Measurements from ENCODE around the gene ABHD17C. TPM values are rescaled to one million over a fixed set of nuclear protein-coding genes. Genes with fewer than 3 reads are reported as not detected.
"Not testable (repeated sequence)": the region's sequence is repeated elsewhere in the genome, so short reads cannot be mapped to it uniquely, and the experiment has no call there.

ABHD17C gene
- total RNA-seq, 1 donor from 2014 or later, result 5.0 TPM

DNA sequence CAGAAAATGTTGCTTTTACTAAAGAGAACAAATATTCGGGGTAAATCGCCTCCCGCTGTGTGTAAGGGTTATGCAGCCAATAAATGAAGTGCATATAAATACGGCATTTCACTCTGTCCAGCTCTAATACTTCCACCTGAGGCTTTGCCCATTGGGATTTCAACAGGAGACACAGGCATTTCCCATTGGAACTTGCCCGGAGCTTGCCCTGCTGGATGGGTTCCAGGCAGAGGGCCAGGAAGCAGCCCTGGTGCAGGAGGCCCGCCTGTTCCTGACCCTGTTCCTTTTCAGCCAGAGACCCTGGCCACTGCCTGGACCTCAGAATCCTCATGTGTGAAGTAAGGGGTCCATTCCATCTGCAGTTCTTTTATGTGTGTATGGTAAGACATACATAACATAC lies 66.6 kb downstream of the ABHD17C start:
- no peak for DNase-seq (ENCODE audit: low spot score)

GRCh38 chr15:80763235-80763634 lies 68.1 kb downstream of the ABHD17C start:
- not testable (repeated sequence) for DNase-seq (ENCODE audit: low spot score)

DNA sequence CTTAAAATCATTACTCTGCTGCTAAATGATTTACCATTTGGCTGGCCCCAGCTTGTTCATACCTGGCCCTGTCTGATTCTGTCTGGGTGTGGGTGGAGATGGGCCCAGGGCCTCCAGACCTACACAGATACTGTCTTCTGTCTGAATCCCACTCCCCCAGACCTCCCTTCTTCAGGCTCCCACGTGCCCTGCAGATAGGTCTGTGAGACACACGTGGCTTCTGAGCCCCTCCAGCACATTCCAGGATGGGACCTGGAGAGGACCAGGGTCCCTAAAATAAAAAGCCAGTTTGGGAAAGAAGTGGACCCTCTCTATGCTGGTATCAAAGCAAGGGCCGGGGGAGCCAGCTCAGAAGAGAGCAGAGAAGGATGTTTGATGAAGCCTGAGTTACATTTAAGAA lies 69.4 kb downstream of the ABHD17C start:
- no peak for DNase-seq (ENCODE audit: low spot score)

- no peak for DNase-seq (ENCODE audit: low spot score)
These were observed 71.2 kb downstream of the ABHD17C start for GRCh38 chr15:80766275-80766674.

GRCh38 chr15:80768158-80768557 lies 73.0 kb downstream of the ABHD17C start:
- no peak for DNase-seq (ENCODE audit: low spot score)

- no peak for DNase-seq (ENCODE audit: low spot score)
These were observed 74.2 kb downstream of the ABHD17C start for GRCh38 chr15:80769153-80769828.

DNA sequence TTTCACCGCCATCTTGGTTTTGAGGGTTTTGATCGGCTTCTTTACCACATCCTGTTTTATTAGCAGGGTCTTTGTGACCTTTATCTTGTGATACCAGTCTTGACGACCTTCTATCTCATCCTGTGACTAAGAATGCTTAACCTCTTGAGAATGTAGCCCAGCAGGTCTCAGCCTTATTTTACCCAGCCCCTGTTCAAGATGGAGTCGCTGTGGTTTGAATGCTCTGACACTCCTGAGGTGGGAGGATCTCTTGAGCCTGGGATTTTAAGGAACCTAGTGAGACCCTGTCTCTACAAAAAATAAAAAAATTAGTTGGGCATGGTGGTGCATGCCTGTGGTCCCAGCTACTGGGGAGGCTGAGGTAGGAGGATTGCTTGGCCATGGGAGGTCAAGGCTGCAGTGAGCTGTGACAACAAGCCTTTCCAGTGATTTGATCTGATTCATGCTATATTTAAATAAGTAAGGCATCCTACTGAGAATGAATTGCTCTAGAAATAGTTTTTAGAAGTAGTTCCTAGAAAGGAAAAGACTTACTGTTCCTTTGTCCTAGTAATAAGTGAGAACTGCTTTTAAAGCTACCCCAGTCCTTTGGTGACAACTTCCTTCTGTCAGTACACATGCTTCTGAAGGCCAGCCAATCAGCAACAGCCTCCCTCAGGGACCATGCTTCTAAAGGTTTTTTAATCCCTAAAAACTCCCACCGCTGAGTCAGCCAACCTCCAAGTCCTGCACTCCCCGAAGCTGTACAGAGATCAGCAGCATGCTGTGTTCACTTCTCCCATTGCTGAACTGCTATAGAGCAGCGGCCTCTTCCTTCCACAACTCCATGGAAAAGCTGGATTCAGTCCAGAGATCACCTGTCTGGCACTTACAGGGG lies 75.0 kb downstream of the ABHD17C start:
- no peak for DNase-seq (ENCODE audit: low spot score)

GRCh38 chr15:80773122-80773551 lies 78.0 kb downstream of the ABHD17C start:
- no peak for DNase-seq (ENCODE audit: low spot score)

GRCh38 chr15:80773792-80774352 lies 78.8 kb downstream of the ABHD17C start:
- no peak for DNase-seq (ENCODE audit: low spot score)

- no peak for DNase-seq (ENCODE audit: low spot score)
These were observed 79.4 kb downstream of the ABHD17C start for GRCh38 chr15:80774486-80774885.

GRCh38 chr15:80775338-80775737 lies 80.2 kb downstream of the ABHD17C start:
- DNase-seq (ENCODE audit: low spot score), result no peak

DNA sequence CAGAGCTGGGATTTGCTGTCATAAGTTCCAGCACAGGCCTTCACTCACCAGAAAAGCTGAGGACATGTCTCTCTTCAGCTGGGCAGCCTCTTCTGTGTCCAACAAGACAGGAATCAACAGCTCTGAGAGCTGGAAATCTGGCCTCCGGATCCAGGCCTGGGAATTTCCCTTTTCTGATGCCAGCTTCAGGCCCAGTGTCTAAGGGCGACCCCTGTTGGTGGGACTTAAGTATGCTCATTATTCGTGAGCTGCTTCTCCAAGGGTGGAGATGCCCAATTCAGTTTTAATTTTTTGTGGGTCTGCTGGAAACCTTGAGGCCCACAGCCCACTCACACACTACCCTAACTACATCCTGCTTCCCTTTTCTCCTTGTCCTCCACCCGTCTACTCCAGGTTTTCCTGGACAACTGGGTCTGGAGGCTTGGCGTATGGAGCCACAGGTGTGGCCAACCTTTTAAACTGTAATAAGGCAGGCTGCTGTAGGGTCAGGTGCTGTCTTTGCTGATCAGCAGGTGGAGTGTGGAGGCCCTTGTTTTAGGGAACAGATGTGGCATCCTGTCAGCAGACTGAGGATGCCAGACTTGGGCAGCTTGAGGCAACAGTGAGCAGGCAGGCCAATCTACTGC lies 81.4 kb downstream of the ABHD17C start:
- DNase-seq (ENCODE audit: low spot score), result no peak

- DNase-seq (ENCODE audit: low spot score), result no peak
These were observed 82.0 kb downstream of the ABHD17C start for GRCh38 chr15:80777137-80777536.

- DNase-seq (ENCODE audit: low spot score), result no peak
These were observed 82.9 kb downstream of the ABHD17C start for GRCh38 chr15:80777826-80778620.

- DNase-seq (ENCODE audit: low spot score), result no peak
These were observed 83.5 kb downstream of the ABHD17C start for GRCh38 chr15:80778621-80778963.

DNA sequence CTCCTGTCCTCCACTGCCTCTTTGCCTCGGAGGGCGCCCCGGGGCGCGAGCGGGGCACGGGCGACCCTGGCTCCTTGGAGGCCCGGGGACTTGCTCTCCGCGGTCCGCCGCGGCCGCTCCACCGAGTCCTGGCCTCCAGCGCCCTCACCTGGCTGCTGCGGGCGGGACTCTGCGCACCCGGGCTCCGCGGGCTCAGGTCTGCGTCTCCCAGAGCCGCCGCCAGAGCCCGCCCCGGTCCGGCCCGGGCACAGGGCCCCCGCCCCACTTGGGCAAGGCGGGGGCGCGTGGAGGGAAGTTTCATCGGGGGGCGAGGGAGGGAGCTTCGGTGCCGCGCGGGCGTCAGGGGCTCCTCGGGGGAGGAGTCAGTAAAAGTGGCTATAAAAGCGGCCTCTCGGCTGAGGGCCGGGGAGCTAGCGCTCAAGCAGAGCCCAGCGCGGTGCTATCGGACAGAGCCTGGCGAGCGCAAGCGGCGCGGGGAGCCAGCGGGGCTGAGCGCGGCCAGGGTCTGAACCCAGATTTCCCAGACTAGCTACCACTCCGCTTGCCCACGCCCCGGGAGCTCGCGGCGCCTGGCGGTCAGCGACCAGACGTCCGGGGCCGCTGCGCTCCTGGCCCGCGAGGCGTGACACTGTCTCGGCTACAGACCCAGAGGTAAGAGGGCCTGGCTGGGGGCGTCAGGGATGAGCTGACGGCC lies 84.0 kb downstream of the ABHD17C start, which contains the start of gene CEMIP:
TSS of gene CEMIP (plus strand) at position 407 of the 694 bp plus-strand sequence. CDS start 94,510 bp downstream, outside the sequence.
- no peak for DNase-seq (ENCODE audit: low spot score)

GRCh38 chr15:80779658-80780415 lies 84.7 kb downstream of the ABHD17C start:
- no peak for DNase-seq (ENCODE audit: low spot score)

GRCh38 chr15:80780416-80781221 lies 85.5 kb downstream of the ABHD17C start:
- DNase-seq (ENCODE audit: low spot score), result no peak

DNA sequence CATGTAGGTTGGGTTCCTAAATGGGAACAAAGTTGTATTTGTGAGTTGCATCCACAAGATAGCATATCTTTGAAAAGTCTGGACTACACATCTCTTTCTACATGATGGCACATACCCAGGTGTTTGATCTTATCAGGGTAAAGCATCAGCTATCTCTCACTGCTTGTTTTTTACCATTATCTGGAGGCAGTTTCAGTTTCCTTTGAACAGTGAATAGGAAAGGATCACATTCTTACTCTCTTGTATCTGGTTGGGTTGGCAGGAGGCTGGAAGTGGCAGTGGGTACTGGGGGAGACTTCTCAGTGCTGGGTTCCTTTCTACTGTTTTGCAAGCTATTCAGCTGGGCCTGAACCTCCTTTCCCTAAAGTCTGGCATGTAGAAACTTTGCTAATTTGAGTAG lies 88.2 kb downstream of the ABHD17C start:
- no peak for DNase-seq (ENCODE audit: low spot score)

Data from mesenteric fat pad (tissue), 1 donor.